ENCODE measurements around the gene NR5A1. TPM values are rescaled to one million over a fixed set of nuclear protein-coding genes. Genes with fewer than 3 reads are reported as not detected.

NR5A1 gene
- polyA plus RNA-seq, 1 experiment, result not detected

GRCh38 chr9:124551472-124552272 lies 44.5 kb upstream of the NR5A1 start:
- H3K4me3 ChIP-seq (ENCODE audit: low read depth, low read length), result no peak overlapping the region
- no peak overlapping the region for H3K27ac ChIP-seq (ENCODE audit: low read depth, low read length)
- ChIA-PET CTCF (interaction anchor here (0.5 to 4.0 kb wide), 43 partner anchors 8 to 371 kb away, joined by 3 to 84 read pairs (median 5); no protein-coding TSS in a partner anchor), POLR2A (interaction anchor here (0.5 to 1.5 kb wide), 3 partner anchors 92 to 108 kb away, joined by 4 to 9 read pairs (median 7); no protein-coding TSS in a partner anchor)
- peaks cover 6% of the 10 kb centered on the region for H3K27me3 ChIP-seq (ENCODE audit: control insufficient read depth, insufficient read depth, low read length)
- peak; percentile 34 for DNase-seq (ENCODE audit: low read depth, low spot score)
- TF ChIP-seq CTCF (IDR thresholded peaks at IDR 0.05; ENCODE audit: low read depth, low read length), result peak; percentile 87
- no peaks in the 10 kb centered on the region for H3K9me3 ChIP-seq (ENCODE audit: control insufficient read depth, insufficient read depth, low read length)

DNA sequence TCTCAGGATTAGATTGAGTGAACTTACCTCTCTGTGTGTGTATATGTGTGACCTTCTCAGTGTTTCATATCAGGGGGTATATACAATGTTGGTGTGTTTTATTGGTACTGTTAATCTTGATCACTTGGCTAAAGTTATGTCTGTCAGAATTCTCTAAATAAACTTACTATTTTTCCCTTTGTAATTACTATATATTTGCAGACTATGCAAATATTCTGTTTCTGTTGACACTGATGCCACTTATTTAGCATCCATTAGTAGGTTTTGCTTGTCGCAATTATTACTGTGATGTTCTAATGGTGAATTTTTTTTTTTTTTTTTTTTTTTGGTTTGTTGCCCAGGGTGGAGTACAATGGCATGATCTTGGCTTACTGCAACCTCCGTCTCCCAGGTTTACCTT lies 42.9 kb upstream of the NR5A1 start:
- DNase-seq (ENCODE audit: low read depth, low spot score), result no peak
- Histone ChIP-seq H3K27ac (ENCODE audit: low read depth, low read length) (no peak overlapping the region), H3K27me3 (ENCODE audit: control insufficient read depth, insufficient read depth, low read length) (peaks cover 6% of the 10 kb centered on the region), H3K4me3 (ENCODE audit: low read depth, low read length) (no peak overlapping the region), H3K9me3 (ENCODE audit: control insufficient read depth, insufficient read depth, low read length) (no peaks in the 10 kb centered on the region)
- TF ChIP-seq CTCF (IDR thresholded peaks at IDR 0.05; ENCODE audit: low read depth, low read length), result no peak
- ChIA-PET CTCF (interaction anchor here (1.0 to 2.5 kb wide), 5 partner anchors 13 to 193 kb away, joined by 3 to 12 read pairs (median 3); no protein-coding TSS in a partner anchor), POLR2A (no interaction called here)

GRCh38 chr9:124549016-124549415 lies 41.8 kb upstream of the NR5A1 start:
- ChIA-PET CTCF (interaction anchor here (1.0 to 1.4 kb wide), 4 partner anchors 12 to 194 kb away, joined by 3 to 4 read pairs (median 3); no protein-coding TSS in a partner anchor), POLR2A (no interaction called here)
- H3K27me3 ChIP-seq (ENCODE audit: control insufficient read depth, insufficient read depth, low read length), result peaks cover 10% of the 10 kb centered on the region
- H3K9me3 ChIP-seq (ENCODE audit: control insufficient read depth, insufficient read depth, low read length), result no peaks in the 10 kb centered on the region
- TF ChIP-seq CTCF (IDR thresholded peaks at IDR 0.05; ENCODE audit: low read depth, low read length), result no peak
- H3K27ac ChIP-seq (ENCODE audit: low read depth, low read length), result no peak overlapping the region
- no peak for DNase-seq (ENCODE audit: low read depth, low spot score)
- no peak overlapping the region for H3K4me3 ChIP-seq (ENCODE audit: low read depth, low read length)

GRCh38 chr9:124544535-124544934 lies 37.3 kb upstream of the NR5A1 start:
- Histone ChIP-seq H3K27ac (ENCODE audit: low read depth, low read length) (no peak overlapping the region), H3K9me3 (ENCODE audit: control insufficient read depth, insufficient read depth, low read length) (no peaks in the 10 kb centered on the region), H3K4me3 (ENCODE audit: low read depth, low read length) (no peak overlapping the region), H3K27me3 (ENCODE audit: control insufficient read depth, insufficient read depth, low read length) (peaks cover 28% of the 10 kb centered on the region)
- no peak for DNase-seq (ENCODE audit: low read depth, low spot score)
- CTCF ChIA-PET, result interaction anchor here (0.7 to 3.6 kb wide), 3 partner anchors 8 to 213 kb away, joined by 4 to 42 read pairs (median 5); no protein-coding TSS in a partner anchor
- TF ChIP-seq CTCF (IDR thresholded peaks at IDR 0.05; ENCODE audit: low read depth, low read length), result no peak
- POLR2A ChIA-PET, result no interaction called here

DNA sequence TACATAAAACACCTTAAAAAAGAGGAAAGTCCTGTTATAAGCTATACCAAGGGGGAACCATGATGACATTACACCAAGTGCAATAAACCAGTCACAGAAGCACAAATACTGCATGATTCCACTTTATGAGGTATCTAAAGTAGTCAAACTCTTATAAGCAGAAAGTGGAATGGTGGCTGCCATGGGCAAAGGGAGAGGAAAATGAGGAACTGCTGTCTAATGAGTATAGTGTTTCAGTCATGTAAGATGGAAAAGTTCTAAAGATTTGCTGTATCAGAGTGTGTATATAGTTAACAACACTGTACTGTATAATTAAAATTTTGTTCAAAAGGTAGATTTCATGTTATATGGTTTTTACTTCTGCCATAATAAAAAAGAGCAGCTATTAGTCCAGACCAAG lies 34.6 kb upstream of the NR5A1 start:
- CTCF ChIA-PET, result interaction anchor here (0.7 to 1.3 kb wide), 2 partner anchors 10 to 75 kb away, joined by 3 to 5 read pairs; no protein-coding TSS in a partner anchor
- no peak for TF ChIP-seq CTCF (IDR thresholded peaks at IDR 0.05; ENCODE audit: low read depth, low read length)

More for the DNA sequence above, 34.6 kb upstream of the NR5A1 start:
- Histone ChIP-seq H3K27ac (ENCODE audit: low read depth, low read length) (no peak overlapping the region), H3K27me3 (ENCODE audit: control insufficient read depth, insufficient read depth, low read length) (peaks cover 24% of the 10 kb centered on the region), H3K9me3 (ENCODE audit: control insufficient read depth, insufficient read depth, low read length) (no peaks in the 10 kb centered on the region), H3K4me3 (ENCODE audit: low read depth, low read length) (no peak overlapping the region)
- POLR2A ChIA-PET, result no interaction called here
- DNase-seq (ENCODE audit: low read depth, low spot score), result no peak

Data from AG04450 (cell line).